ENCODE data around the gene CBFA2T3. TPM values are rescaled to one million over a fixed set of nuclear protein-coding genes. Genes with fewer than 3 reads are reported as not detected.
"Not testable (repeated sequence)": the region's sequence is repeated elsewhere in the genome, so short reads cannot be mapped to it uniquely, and the experiment has no call there.

The CBFA2T3 gene
- total RNA-seq, 1 donor from 2014 or later = not detected

- Mint-ChIP-seq H3K4me3 (ENCODE audit: unreplicated experiment) (no peak overlapping the region), H3K9me3 (ENCODE audit: low read depth) (no peaks in the 10 kb centered on the region), H3K27me3 (ENCODE audit: low read depth) (peaks cover 21% of the 10 kb centered on the region), H3K27ac (ENCODE audit: unreplicated experiment) (no peak overlapping the region), H3K4me1 (ENCODE audit: low read depth) (no peaks in the 10 kb centered on the region), H3K36me3 (ENCODE audit: low read depth) (no peaks in the 10 kb centered on the region)
- peak; percentile 88 for DNase-seq (ENCODE audit: low spot score)
- no peak for TF ChIP-seq CTCF (IDR thresholded peaks at IDR 0.05)
Measured at GRCh38 chr16:89009343-89010209, 32.6 kb upstream of the CBFA2T3 start.

GRCh38 chr16:89008796-89009195, 31.8 kb upstream of the CBFA2T3 start:
- H3K4me1 Mint-ChIP-seq (ENCODE audit: low read depth); H3K36me3 Mint-ChIP-seq (ENCODE audit: low read depth); H3K4me3 Mint-ChIP-seq (ENCODE audit: unreplicated experiment); H3K27ac Mint-ChIP-seq (ENCODE audit: unreplicated experiment); H3K9me3 Mint-ChIP-seq (ENCODE audit: low read depth): not testable (repeated sequence)
- peak; percentile 56 for DNase-seq (ENCODE audit: low spot score)
- peaks cover 24% of the 10 kb centered on the region for H3K27me3 Mint-ChIP-seq (ENCODE audit: low read depth)

- DNase-seq (ENCODE audit: low spot score) = peak; percentile 64
- no peaks in the 10 kb centered on the region for H3K9me3 Mint-ChIP-seq (ENCODE audit: low read depth)
- no peaks in the 10 kb centered on the region for H3K36me3 Mint-ChIP-seq (ENCODE audit: low read depth)
- no peak overlapping the region for H3K4me3 Mint-ChIP-seq (ENCODE audit: unreplicated experiment)
- H3K4me1 Mint-ChIP-seq (ENCODE audit: low read depth) = no peaks in the 10 kb centered on the region
- H3K27ac Mint-ChIP-seq (ENCODE audit: unreplicated experiment) = no peak overlapping the region
- peaks cover 23% of the 10 kb centered on the region for H3K27me3 Mint-ChIP-seq (ENCODE audit: low read depth)
- no peak for TF ChIP-seq CTCF (IDR thresholded peaks at IDR 0.05)
Measured at GRCh38 chr16:89007371-89008249, 30.6 kb upstream of the CBFA2T3 start.

- no peak for TF ChIP-seq CTCF (IDR thresholded peaks at IDR 0.05)
- DNase-seq (ENCODE audit: low spot score) = peak; percentile 91
- no peaks in the 10 kb centered on the region for H3K36me3 Mint-ChIP-seq (ENCODE audit: low read depth)
- no peaks in the 10 kb centered on the region for H3K4me1 Mint-ChIP-seq (ENCODE audit: low read depth)
- no peaks in the 10 kb centered on the region for H3K9me3 Mint-ChIP-seq (ENCODE audit: low read depth)
- no peak overlapping the region for H3K27ac Mint-ChIP-seq (ENCODE audit: unreplicated experiment)
- H3K27me3 Mint-ChIP-seq (ENCODE audit: low read depth) = peaks cover 25% of the 10 kb centered on the region
- H3K4me3 Mint-ChIP-seq (ENCODE audit: unreplicated experiment) = no peak overlapping the region
Measured at GRCh38 chr16:89006036-89006752, 29.2 kb upstream of the CBFA2T3 start.

GRCh38 chr16:89005201-89006035, 28.4 kb upstream of the CBFA2T3 start:
- H3K36me3 Mint-ChIP-seq (ENCODE audit: low read depth) = no peaks in the 10 kb centered on the region
- peaks cover 29% of the 10 kb centered on the region for H3K27me3 Mint-ChIP-seq (ENCODE audit: low read depth)
- no peaks in the 10 kb centered on the region for H3K4me1 Mint-ChIP-seq (ENCODE audit: low read depth)
- DNase-seq (ENCODE audit: low spot score) = peak; percentile 64
- peaks cover 2% of the 10 kb centered on the region for H3K9me3 Mint-ChIP-seq (ENCODE audit: low read depth)
- TF ChIP-seq CTCF (IDR thresholded peaks at IDR 0.05) = no peak
- H3K27ac Mint-ChIP-seq (ENCODE audit: unreplicated experiment) = no peak overlapping the region
- H3K4me3 Mint-ChIP-seq (ENCODE audit: unreplicated experiment) = no peak overlapping the region

All from chondrocyte (in vitro differentiated cells).